ENCODE results near the gene UTRN.
A peak's percentile ranks its signal among the peaks of the same experiment; 100 is the strongest.

The UTRN gene

DNA sequence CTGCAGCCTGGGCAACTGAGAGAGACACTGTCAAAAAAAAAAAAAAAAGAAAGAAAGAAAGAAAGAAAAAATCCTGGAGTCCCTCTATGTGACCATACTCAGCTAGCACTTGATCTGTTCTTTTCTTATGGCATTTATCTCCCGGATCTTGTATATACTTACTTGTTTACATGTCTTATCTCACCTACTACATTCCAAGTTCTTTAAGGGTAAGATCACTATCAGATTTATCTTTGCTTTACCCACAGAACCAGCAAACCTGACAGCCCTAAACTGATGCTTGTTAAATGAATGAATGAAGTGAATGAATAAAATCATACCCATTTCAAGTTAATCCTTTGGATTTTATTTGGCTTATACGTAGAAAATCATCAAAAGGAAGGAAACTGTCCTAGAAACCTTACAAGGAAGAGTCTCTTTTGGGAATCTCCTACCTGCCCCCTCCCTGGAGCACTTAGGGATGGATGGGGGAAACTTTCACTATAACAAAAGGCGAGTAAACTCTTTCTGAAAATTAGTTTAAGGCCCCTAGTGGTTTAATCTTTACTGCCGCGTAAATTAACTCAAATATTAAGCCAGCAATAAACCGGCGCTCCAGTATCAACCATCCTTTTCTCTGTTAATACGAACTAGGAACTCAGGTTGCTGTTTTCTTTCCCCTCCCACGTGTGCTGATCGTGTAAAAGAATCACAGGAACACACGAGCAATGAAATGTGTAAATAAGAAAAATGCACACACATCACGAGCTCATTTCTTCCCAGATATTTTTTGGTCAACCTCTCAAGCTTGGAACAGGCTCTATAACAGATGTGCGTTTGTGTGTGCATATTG, 1.3 kb upstream of the UTRN start:
- no peak for DNase-seq

DNA sequence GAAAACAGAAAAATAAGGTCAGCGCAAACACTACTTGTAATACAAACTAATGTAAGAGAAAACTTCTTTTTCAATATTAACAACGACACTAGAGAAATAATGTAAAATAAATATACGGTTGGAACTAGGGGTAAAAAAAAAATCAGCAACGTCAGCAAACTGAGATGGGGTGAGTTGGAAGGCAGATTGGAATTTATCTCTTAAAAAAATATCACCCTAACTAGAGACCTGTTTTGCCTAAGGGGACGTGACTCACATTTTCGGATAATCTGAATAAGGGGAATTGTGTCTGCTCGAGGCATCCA, 705 bp upstream of the UTRN start:
- DNase-seq, result no peak

DNA sequence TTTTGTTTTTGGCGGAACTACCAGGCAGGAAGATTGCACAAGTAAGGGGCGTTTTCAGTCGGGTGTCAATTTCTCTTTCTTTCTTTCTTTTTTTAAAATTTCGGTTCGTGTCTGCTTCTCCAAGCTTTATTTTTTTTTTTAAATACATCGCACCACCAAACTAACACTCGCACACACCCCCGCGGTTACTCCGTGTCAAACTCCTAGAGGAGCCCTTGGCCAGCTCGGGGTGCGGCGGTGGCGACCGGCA, 338 bp downstream of the UTRN start:
- DNase-seq, result peak; percentile 51

DNA sequence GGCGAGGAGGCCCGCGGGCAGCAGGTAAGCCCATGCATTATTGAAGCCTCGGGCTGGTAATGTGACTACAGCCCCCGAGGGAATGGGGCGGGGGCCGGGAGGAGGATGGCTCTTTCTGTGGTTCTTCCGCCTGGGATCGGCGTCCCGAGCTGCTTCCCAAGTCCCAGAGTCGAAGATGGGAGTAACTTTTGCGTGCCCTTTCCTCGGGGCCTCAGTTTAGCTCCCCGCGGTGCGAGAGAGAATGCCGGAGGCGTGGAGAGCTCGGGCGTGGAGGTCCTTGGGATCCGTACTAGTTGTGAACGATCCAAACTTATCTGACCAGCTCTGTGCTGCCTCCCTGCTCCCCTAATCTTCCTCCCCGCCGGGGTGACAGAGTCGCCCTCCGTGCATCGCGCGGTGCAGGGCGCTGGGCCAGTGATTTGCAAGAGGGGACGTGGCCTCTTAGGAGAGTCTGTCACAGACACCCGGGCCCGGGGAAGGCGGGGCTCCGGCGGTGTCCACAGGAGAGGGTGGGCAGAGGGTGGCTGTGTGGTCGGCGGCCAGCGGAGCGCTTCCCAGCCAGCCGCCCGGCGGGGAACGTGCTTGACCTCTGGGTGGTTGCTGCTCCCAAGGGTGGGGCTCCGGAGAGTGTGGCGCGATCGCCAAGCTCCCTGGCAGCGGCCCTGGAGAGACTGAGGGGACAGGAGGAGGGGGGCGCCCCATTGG, 815 bp downstream of the UTRN start:
- no peak for DNase-seq

DNA sequence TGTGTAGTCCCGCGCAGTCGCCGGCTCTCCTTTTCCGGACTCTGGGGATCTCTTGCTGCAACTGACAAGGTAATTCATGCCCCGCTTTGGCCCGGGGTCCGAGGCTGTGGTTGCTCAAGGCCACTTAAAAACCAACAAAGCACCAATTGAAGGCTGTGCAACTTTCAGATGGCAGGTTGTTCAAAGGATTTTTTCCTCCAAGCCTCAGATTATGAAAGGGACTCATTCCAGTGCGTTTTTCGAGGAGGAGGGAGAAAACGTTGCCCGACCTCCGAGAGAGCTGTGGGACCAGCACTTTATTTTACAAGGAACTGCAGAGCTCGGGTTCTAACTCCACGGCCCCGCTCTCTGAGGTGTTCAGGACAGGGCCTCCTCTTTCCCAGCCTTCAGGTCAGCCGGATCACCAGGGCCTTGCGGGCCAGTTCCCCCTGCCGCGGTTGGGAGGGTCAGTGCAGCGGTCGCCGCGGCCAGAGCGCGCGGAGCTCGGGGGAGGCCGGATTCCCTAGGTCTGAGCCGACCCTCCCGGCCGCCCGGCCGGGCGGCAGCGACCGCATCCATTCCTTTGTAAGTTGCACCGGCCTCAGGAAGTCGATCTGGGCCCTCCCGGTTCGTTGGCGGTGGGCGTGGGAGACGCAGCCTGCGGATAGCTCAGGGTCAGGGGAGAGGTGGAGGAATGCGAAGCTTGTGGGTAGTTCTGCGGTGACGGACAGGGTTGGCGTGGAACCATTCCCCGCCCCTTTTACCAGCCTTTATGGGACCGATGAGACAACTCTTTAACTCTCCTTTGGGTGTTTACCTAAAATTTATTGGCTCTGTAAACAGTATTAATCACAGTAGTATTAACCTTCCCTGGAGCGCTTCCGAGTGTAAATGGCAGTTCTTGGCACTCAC, 1.6 kb downstream of the UTRN start:
- DNase-seq, result no peak

DNA sequence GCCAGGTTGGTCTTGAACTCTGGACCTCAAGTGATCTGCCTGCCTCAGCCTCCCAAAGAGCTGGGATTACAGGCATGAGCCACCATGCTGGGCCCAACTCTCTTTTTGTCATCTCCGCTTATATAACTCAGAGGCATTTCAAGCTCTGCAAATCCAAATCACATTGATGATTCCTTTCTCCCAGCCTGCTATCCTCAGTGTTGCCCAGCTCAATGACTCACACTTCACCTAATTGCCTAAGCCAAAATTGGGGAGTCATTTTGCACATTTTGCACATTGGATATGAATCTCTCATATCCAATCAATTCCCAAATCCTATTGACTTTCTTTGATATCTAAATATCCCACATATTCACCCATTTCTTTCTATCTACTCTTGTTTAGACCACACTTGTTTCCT, 3.9 kb downstream of the UTRN start:
- DNase-seq, result no peak

DNA sequence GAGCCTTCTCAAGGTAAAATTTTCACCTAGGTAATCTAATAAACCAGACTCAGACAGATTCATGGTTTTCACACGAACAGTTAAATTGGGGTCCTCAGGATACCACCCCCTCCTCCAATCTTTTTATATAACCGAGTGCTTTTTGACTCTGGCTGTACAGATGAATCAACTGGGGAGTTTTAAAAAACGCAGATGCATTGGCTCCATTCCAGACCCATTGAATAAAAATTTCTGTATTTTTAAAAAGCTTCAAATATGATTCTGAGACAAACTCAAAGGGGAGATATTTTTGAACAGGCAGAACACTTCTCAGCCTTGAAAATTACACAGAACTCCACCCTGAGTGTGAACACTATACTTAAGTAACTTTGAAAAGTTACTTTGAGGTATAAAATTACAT, 7.2 kb downstream of the UTRN start:
- DNase-seq, result no peak

DNA sequence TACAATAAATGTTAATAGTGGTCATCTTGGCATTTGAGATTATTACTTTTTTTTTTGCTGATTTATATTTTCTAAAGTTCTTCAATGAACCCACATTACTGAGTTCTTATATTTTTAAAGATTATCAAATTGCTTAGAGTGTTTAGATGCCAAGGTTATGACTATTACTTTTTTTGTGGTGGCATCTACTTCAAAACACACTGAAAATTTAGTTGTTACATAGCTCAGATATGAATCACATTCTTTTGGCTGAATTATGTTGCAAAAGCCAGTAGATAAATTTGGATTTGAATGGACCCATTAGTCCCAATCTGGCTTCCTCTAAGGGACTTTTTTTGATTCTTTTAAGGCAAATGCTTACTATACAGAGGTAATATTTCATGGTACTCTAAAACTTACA, 8.9 kb downstream of the UTRN start:
- no peak for DNase-seq

DNA sequence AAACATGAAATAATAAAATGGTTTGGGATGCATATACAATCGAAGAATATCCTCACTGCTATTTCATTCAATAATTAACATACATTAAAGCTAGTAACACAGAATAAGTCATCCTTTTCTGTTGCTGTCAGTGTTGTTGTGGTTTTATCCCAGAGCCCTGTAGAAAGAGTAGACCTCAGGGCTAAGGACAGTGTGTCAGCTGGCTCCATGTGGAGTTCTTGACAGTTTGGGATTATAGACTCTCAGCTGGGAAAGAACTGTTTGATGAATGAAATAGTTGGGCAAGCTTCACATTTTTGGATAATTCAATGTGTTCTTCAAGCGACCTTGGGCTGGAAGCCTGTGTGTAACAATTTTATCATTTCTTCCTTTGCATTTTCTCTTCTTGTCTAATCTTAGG, 10.1 kb downstream of the UTRN start:
- DNase-seq, result no peak

DNA sequence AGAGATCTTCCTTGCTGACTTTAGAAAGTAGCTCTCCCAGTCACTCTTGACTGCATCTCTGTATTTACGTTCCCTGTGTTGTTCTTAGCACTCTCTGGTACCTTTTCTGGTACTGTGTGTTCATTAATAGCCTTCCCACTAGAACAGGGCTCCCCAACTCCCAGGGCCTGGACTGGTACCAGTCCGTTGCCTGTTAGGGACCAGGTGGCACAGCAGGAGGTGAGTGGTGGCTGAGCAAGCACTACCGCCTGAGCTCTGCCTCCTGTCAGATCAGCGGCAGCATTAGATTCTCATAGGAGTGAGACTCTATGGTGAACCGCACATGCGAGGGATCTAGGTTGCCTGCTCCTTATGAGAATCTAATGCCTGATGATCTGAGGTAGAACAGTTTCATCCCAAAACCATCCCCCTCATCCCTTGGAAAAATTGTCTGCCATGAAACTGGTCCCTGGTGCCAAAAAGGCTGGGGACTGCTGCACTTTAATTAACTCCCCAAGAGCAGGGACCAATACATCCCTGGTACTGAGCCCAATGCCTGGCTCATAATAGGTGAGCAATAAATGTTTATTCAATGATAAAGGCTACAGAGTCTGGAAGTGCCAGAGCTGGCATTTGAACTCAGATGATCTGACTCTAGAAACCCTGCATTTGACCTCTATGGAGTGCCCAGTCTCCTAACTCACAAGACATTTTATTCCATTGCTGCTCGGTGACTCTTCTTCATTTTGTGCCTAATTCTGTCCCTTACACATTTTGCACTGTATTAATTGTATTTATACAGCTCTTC, 11.0 kb downstream of the UTRN start:
- DNase-seq, result no peak

DNA sequence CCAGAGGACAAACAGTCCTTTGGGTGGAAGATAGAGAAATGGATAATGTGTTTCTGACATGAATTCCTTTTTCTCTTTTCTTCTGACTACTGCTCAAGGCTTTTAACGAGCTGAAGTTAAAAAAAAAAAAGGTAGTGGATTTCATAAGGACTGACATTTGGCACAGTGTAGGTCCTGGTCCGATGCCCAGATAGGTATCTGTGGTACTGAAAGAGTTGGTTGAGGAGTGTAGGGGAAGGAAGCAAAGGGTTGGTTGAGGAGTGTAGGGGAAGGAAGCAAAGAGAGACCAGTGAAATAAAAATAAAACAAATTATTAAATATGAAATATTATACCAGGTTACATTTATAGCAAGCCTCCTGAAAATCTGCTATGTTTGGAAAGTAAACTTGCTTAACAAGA, 11.8 kb downstream of the UTRN start:
- no peak for DNase-seq

DNA sequence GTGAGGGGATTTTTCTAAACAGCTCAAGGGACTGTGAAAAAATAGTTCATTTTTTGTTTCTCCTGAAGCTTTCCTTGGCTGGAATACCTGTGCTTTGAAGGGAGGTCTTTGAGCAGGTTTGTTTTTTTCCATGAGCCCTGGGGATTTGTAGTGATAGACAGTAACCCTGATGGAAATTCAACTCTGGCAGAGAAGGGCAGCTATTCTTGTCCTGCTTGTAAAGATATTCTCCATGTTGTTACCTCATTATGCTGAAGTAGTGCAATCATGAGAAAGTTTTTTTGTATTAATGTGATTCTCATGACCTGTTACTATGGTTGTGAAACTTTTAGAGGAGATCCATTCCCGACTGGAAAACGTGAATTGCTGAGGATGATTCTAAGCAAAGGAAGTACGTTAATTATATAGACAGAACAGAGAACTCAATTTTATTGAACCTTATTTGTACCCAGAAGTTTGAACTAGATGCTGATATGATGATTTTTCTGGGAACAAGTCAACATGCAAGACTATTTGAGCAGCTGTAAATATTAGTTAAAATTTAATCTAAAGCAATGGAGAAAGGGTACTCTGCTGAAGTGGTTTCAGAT, 12.5 kb downstream of the UTRN start:
- no peak for DNase-seq

DNA sequence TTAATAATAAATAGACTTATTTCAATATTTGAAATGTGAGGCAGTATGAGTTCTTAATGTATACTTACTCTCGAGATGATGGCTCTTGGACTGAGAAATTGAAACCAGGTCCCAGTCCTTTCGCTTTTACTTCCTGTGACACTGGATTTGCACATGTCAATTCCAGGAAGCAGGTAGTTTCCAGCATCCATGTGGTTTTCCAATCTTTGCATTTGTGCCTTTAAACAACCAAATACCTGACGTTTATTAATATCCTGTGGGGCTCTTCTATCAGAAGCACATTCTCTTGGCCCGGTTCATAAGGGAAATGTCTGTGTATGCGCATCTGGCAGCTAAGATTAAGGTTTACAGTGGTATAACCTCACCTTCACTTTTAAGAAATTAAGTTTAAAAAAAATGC, 13.1 kb downstream of the UTRN start:
- no peak for DNase-seq

DNA sequence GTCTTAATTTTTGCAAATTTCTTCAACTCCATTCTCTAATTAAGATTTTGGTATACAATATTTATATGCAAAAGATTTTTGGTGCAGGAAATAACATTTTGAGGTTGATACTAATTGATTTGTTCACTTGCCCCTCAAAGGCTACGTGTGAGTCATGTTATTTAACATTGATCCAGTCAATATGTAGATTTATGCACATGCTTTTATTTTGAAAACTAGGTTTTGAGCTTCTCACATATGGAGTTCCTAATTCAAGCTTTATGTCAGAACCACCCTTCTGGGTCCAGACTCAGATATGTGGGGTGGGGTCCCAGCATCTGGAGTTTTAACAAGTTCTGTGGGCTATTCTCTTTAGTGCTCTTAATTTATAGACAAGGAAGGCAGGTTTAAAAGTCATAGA, 13.8 kb downstream of the UTRN start:
- no peak for DNase-seq

DNA sequence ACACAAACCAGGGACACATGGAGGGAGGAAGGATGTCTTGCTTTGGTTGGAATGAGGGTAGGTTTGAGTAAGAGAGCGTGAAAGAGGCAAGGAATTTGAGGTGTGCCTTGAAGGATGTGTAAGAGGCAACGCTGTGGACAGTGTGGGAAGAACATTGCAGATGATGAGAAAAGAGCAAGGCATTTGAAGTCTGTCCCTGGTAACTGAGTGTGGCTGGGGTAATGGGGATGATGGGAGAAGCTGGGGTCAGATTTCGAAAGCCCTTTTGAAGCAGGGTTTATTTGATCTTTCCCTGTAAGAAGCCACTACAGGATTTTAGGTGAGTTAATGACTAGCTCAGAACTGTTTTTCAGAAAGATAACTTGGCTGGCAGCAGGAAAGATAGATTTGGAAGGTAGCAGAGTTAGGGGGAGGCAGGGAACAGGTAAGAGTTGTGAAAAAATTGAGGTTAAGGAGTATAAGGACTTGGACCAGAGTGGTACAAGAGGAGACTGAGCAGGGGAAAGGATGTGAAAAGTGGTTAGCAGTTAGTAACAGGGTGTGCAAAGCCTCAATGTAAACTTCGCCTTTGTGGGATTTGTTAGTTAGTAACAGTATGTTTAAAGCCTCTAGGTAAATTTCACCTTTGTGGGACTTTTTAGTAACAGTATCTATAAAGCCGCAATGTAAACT, 17.7 kb downstream of the UTRN start:
- no peak for DNase-seq

DNA sequence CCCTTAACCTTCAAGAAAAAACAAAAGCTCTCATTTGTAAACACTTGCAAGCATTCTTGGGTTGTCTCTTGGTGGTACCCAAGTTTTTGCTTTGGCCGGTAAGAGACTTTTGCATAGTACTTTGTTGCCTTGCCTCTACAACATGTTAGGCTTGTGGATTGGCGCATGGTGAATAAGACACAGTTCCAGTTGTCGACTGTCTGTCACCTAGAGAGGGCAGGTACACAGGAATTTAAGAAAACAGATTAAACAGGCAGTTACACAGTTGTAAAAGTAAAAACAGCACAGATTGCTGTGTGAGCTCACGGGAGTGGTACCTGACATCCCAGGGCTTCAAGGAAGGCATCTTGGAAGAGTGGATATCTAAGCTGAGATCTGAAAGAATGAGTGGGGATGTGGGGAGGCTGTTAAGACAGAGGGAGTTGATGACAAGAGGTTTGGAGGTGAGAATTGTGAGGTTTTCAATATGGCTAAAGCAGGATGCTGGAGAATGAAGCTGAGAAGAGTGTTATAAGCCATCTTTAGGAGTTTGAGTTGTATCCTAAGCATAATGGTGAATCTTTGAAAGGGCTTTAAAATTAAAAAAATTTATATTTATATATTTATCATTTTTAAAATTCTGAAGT, 19.2 kb downstream of the UTRN start:
- no peak for DNase-seq

DNA sequence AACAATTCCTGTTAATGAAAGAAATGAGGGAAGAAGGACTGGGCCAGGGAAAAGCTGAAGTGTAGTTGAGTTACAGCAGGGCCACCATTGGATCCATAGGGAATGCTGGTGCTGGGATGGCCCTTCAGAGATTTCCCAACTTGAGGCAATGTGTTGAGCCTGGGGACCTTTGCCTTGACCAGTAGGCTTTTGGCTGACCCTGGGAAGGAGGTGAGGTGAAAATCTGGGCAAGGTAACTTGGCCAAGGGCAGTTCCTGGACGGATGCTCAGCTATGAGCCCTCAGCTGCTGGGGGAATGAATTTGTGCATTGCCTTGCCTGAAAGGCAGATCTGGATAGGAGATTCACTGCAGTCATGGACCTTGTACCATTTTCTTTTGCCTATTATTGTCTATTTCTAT, 20.4 kb downstream of the UTRN start:
- no peak for DNase-seq

DNA sequence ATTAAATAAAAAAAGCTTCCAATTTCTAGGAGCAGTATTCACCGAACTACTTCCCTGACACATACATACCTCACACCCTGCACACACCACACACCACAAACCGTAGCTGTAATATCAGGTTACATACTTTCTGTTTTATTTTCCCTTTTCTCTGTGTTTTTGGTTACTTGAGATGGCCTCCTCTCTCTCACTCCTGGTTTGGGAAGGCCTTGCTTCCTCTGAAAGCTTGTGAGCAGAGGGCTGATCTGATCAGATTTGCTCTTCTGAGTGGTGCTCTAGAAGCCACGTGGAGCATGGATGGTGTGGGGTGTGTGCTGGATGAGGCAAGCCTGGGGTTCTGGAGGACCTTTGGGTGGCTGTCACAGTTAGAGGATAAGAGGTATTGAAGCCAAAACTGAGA, 20.9 kb downstream of the UTRN start:
- DNase-seq, result peak; percentile 32

DNA sequence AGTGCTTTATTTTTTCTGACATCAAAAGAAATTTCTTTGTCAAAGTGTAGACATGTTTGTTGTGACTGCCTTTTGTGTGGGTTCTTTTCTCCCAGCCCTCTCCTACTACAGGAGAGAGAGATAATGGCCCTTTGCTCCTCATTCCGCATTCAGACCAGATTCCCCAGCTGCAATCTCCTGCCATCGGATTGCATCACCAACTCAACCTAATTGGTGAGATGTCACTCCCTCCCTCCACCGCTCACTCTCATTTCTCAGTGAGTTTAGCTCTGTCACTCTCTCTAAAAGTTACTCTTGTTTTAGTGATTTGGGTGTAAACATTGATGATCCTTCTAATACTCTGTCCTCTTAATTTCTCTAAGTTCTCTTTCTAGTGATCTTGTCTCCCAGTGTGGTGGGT, 22.7 kb downstream of the UTRN start:
- DNase-seq, result no peak

DNA sequence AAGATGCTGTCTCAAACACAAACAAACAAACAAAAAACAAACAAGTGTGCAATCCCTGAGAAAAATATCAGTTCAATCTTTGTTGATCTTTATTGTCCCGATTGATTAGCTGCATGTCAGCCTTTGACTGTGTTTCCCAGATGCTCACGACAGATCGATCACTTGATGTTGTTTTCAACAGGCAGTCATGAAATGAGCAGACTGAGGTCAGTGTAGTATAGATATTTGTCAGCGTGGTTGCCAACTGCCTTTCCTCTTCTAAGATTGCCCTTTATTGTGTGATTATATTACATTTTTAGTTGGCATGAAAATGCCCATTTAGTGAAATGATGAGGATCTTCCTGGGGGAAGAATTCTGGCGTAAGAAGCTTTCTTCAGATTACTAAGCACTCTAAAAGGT, 25.6 kb downstream of the UTRN start:
- DNase-seq, result no peak

DNA sequence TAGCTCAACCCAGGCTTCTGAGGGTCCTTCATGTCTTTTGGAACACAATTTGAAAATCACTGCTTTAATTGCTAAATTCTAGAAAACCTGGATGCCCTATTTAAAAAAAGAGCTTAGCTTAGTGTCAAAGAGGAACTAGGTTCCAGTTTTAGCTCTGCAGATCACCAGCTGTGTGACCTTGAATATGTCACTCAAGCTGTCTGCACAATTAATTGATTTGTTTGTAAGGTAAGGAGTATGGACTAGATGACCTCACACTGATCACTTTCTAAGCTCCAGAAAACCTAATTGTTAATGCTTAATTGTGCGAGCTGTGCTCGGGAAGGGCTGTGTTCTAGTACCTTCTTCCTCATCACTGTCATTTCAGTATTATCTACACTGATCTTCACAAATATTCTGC, 26.2 kb downstream of the UTRN start:
- no peak for DNase-seq

DNA sequence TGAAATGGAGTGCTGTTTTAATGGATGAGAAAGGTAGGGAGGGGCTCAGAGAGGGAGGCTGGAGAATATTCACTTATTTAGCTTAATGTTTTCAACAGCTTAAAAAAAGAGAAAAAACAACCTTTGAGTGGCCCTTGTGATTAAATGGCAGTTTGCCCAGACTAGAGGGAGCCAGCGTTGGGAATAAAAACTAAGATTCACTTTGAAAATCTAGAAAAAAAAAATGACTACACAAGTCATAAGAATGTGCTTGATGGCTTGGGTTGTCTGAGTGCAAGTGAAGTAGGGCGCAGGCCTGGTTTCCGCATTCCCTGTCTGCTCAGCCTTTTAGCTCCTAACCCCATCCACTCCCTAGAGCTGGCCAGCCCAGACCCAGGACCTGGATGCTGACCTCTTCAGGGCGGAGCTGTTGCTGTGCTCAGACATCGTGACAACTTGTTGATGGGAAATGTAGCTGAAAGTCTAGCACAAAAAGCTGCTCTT, 28.9 kb downstream of the UTRN start:
- no peak for DNase-seq
